NCI-H2227 (cell line): ENCODE measurements around the gene TRIP13.
"Not testable (repeated sequence)": the region's sequence is repeated elsewhere in the genome, so short reads cannot be mapped to it uniquely, and the experiment has no call there.

Experiments used
- DNase-seq: peaks from one replicate; lab custom pipeline; 2025; ENCODE audit not compliant: unreplicated experiment; lab: John Stamatoyannopoulos, UW

TRIP13 gene

DNA sequence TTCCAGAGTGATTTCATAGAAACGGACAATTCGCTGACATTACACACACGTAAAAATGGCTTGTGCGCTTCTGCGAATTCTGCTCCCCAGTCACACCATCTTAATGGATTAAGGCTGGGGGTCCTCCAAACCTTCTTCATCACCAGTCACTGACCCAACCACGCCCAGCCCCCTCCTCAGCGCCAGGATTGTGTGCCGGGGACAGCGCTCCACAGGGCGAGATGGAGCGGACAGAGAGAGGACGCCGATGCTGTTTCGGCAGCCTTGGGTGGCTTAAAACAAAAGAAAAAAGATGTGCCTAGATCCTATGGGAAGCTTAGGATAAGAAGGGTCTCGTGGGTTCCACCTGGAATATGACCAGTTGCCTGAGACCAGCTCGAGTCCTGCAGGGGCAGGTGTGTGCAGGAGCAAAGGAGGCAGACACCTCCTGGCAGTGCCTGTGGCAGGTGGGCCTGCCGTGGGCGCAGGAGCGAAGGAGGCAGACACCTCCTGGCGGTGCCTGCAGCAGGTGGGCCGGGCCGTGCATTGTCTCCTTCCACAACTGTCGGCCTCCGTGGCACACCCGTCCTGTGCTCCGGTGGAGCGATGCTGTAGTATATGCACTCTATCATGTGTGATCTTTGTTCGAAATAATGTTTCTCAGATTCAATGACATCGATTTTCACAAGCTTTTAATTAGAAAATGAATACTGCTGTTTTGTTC is 20.9 kb upstream of the TRIP13 start:
- no peak for DNase-seq

GRCh38 chr5:872301-872700 is 20.4 kb upstream of the TRIP13 start:
- DNase-seq = no peak

DNA sequence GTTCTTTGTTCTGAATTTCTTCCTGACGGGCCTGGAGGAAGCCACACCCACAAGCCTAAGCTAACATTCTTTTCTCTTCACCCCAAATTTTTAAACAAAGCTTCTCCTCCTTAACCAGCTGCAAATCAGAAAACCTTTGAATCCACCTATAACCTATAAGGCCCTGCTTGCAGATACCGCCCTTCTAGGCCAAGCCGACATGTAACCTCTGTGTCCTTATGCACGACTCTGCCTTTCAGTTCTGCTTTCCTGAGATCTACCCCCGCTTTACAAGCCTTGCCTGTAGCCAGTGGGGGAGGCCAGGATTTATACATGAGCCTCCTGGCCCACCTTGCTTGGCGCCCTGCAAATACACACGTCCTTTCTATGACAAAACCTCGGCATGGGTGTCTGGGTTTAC is 19.4 kb upstream of the TRIP13 start:
- DNase-seq = no peak

DNA sequence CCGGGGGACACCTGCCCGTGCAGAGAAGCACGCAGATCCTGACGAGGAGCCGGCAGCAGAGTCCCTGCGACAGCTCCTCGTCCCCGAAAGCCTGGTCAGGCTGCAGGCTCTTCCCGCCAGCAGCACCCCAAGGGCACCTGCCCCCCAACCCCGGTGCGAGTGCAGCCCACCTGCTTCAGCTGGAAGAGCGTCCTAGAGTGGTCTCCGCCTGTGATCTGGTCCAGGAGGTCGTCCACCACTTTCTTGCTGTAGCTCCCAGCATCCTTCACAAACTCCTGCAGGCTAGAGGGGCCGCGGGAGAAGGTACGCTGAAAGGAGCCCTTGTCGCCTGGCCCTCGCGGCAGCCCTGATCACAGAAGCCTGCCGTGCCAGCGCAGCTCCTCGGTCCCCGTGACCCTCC is 16.8 kb upstream of the TRIP13 start:
- DNase-seq = no peak

DNA sequence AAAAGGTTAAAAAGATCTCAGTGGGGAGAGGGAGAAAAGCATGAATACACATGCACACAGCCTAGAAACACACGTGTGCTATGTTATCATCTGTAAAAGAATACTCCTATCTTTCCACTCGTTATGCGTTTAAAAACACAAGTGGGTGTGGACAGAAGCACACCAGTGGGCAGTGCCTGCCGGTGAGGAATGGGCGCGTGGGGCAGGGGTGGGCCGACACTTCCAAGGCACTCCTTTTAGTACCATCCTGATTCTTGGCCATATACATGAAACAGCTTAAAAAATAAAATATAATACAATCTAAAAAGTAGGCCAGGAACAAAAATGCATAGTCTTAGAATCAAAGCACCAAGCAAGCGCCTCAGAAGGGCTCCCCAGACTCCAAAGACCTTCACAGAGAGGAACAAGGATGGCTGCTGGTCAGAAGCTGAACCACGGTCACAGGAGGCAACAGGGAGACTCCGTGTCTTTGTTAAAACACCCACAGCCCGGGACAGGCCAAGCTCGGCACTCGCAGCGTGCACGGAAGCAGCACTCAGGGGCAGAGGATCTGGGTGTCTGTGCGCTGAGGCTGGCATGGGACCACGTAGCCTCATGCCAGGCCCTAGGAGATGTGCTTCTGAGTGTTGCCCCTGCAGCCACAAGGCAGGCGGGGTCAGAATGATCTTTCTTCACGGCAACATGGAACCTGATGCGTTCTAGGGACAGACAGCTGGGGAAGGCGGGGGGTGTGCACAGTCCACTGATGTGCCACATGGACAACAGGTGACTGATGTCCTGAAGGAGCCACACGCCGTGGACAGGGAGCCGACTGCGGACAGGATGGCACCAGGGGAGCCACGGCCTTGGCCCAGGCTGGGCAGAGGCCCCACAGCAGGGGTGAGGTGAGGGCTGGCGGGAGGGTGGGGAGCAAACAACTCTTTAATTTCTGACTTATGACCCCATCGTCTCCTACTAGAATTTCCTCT is 16.0 kb upstream of the TRIP13 start:
- DNase-seq = no peak

- no peak for DNase-seq
These were observed 14.6 kb upstream of the TRIP13 start for GRCh38 chr5:878125-878524.

DNA sequence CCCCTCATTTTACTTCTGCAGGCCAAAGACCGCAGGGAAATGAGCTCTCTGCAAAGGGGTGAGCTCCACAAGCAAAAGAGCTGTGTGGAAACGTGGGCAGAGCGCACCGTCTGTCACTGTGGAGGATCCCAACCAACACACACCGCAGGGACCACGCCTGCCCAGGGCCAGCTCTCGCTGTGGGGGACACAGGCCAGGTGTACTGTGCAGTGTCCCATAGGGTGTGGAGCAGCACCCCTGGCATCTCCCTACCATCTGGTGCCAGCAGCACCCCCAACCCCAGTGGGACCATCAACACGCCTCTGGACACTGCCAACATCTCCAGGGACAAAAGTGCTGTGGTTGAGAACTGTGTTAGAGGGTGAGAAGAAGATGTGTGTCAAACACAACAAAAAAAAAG is 14.0 kb upstream of the TRIP13 start:
- DNase-seq = not testable (repeated sequence)

- no peak for DNase-seq
These were observed 11.7 kb upstream of the TRIP13 start for GRCh38 chr5:880816-881550.

- DNase-seq = no peak
These were observed 11.1 kb upstream of the TRIP13 start for GRCh38 chr5:881551-881935.

- no peak for DNase-seq
These were observed 10.2 kb upstream of the TRIP13 start for GRCh38 chr5:882253-883183.

GRCh38 chr5:883475-884181 is 9.1 kb upstream of the TRIP13 start:
- no peak for DNase-seq

- DNase-seq = no peak
These were observed 8.1 kb upstream of the TRIP13 start for GRCh38 chr5:884345-885126.

- no peak for DNase-seq
These were observed 7.6 kb upstream of the TRIP13 start for GRCh38 chr5:885127-885442.

GRCh38 chr5:885529-885928 is 7.2 kb upstream of the TRIP13 start:
- no peak for DNase-seq

- DNase-seq = no peak
These were observed 6.6 kb upstream of the TRIP13 start for GRCh38 chr5:886036-886435.

DNA sequence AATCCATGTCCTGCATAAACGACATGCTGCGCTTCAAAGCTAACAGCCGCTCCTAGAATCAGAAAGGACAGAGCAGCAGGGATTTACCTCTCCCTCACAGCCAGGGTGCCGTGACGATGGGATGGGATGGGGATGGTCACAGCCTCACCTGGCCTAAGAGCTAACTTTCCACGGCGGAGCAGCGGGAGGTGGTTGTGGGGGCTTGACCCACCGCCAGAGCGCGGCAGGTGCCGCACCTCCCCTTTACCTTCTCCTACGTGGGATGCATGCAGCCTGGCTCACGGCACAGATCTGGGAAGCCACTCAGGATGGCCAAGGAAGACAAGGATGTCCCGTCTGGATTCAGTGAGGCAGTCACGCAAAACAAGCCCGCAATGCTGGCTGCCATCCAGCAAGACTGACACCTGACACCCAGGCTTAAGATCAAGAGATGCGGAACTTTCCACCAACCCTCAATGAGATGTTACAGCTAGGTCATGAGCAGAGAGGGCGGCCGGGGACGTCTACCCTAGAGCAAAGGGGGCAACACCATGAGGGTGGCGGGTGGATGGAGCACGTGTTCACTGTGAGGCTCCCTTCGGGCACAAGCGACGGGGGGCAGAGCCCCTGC is 5.9 kb upstream of the TRIP13 start:
- DNase-seq = no peak

GRCh38 chr5:887947-888637 is 4.6 kb upstream of the TRIP13 start:
- DNase-seq = no peak

GRCh38 chr5:888638-889035 is 4.0 kb upstream of the TRIP13 start:
- no peak for DNase-seq
